HG03196 (cell line): ENCODE measurements around the gene ULK1.

Experiments
- ATAC-seq: cut with Tn5 transposase; IDR thresholded peaks from one replicate; pipeline ENCODE4 v1.9.1; 2021; ENCODE audit not compliant: unreplicated experiment

The ULK1 gene

GRCh38 chr12:131894313-131894860 lies at the start of gene ULK1:
TSS of gene ULK1 (plus strand) at chr12:131894622. CDS start at chr12:131895002, 380 bp downstream.
- peak; percentile 73 for ATAC-seq

GRCh38 chr12:131844656-131845055 lies 49.8 kb upstream of the ULK1 start:
- no peak for ATAC-seq

- no peak for ATAC-seq
These were observed 49.3 kb upstream of the ULK1 start for GRCh38 chr12:131845121-131845520.

- ATAC-seq = no peak
These were observed 47.0 kb upstream of the ULK1 start for GRCh38 chr12:131847456-131847855.

GRCh38 chr12:131848753-131849152 lies 45.7 kb upstream of the ULK1 start:
- no peak for ATAC-seq

GRCh38 chr12:131849700-131850553 lies 44.5 kb upstream of the ULK1 start:
- no peak for ATAC-seq

- ATAC-seq = no peak
These were observed 43.4 kb upstream of the ULK1 start for GRCh38 chr12:131850856-131851559.

GRCh38 chr12:131851741-131852550 lies 42.5 kb upstream of the ULK1 start:
- no peak for ATAC-seq

- no peak for ATAC-seq
These were observed 41.7 kb upstream of the ULK1 start for GRCh38 chr12:131852551-131853299.

- no peak for ATAC-seq
These were observed 40.3 kb upstream of the ULK1 start for GRCh38 chr12:131853832-131854797.

GRCh38 chr12:131854861-131855476 lies 39.5 kb upstream of the ULK1 start:
- ATAC-seq = no peak

GRCh38 chr12:131855521-131856142 lies 38.8 kb upstream of the ULK1 start:
- ATAC-seq = no peak

- no peak for ATAC-seq
These were observed 37.9 kb upstream of the ULK1 start for GRCh38 chr12:131856366-131857097.

GRCh38 chr12:131857908-131858850 lies 36.2 kb upstream of the ULK1 start:
- no peak for ATAC-seq

- ATAC-seq = no peak
These were observed 33.8 kb upstream of the ULK1 start for GRCh38 chr12:131860472-131861260.
